Ishikawa (cell line): ENCODE measurements around the gene PSMD5.

Experiments
- CEBPB ChIP-seq: IDR thresholded peaks from 2 replicates; pipeline ENCODE4 v1.6.1; 2012
- EP300 ChIP-seq: IDR thresholded peaks from 2 replicates; pipeline ENCODE4 v1.6.1; 2012; ENCODE audit warnings: borderline replicate concordance
- TEAD4 ChIP-seq: IDR thresholded peaks from 2 replicates; pipeline ENCODE4 v1.6.1; 2012

DNA sequence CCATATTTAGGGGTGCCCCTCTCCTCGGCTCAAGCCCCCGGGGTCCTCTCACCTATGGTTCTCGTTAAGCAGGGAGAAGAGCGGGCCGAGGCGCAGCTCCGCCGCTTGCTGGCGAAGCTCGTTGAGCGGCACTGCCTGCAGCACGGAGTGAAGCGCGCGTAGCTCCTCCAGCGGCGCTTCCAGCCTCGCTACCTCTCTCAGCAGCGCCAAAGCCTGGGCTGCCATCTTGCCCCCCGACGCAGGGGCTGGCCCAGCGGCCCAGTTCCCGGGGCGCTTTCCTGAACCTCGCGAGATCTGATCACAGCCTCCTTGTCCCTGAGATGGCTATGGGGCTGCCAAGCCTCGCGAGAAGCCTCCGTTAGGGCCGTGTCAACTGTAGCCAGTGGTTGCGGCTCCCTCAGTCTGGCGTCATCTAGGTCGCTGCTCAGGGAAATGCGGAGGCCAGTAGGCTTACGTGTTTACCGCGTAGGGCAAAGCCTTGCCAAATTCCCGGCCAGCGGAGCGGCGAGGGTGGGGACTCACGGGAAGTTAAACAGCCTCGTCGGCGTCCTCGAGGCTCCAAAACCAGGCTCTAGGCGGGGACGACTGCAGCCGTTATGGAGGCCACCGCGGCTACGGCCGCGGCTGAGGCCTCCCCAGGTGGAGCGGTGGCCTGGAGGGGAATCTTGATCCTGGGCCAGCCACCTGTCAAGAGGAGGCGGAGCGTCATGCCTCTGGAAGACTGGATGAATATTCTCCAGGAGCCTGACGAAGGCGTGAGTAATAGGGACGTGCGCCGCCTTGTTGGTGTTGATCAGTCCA, at the start of gene PSMD5:
- peak; percentile 53; the same call in 1 of the 2 replicates for TF ChIP-seq TEAD4
- TF ChIP-seq CEBPB: no peak
- no peak; the same call in 1 of the 2 replicates for TF ChIP-seq EP300
